Stimulated activated CD8-positive, alpha-beta memory T cell treated with anti-CD3 and anti-CD28 coated beads, Interleukin-7, amount 100 ng/mL, for 24 hours (primary cell): ENCODE results near the gene PCDH15.

ENCODE experiments used
- DNase-seq: peaks from one replicate; pipeline ENCODE4 v3.0.0-alpha.2; 2020; ENCODE audit warnings: low read depth

Gene PCDH15

DNA sequence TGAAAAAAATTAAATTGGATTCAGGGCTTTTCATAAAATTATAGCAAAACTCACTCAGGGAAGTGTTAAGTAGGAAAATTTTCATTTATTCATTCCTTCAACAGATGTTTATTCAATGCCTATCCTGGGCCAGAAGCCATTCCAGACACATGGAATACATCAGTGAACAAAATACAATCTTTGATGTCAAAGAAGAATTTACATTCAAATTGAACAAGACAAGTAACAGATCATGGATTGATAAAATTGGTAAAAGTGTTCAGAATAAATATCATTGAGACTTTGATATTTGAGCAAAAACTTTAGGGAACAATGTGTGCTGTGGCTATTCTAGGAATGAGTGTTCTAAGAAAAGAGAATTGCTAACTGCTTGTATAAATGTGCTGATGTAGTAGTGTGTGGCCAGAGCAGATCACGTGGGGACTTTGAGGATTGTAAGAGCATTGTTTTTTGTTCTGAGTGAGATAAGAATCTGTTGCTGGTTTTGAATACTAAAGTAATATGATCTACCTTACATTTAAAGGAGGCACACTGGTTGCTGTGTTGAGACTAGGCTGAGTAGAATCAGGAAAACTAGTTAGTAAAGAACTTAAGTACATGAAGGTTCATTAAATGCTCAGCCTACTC is 957.2 kb downstream of the PCDH15 start:
- DNase-seq, result no peak

- no peak for DNase-seq
Measured at GRCh38 chr10:53841483-53842145, 959.4 kb downstream of the PCDH15 start.

- DNase-seq, result no peak
Measured at GRCh38 chr10:53840653-53841052, 960.4 kb downstream of the PCDH15 start.

DNA sequence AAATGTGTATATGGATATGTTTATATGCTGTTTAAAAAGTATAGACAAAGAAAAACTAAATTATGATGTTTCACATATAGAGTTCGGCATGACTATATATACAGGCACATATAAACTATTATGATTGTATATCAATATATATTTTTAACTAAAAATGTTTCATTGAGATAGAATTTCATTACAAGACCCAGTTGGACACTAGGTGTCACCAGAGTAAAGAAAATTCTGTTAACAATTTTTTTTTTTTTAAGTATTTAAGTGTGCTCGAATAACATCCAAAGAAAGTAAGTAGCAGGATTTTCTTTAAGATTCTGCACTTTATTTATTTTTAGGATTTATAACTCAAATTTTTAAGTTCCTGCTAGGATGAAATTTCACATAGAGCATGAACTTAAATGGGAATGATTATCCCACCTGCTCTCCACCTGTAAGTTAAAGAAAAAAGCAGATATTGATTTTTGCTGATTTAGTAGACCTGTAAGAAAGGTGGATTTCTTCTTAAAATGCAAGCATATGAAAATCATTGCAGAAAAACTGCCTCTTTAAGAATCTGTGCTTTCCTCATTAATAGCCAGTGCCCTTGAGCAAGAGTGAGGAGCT is 961.5 kb downstream of the PCDH15 start:
- no peak for DNase-seq

- no peak for DNase-seq
Measured at GRCh38 chr10:53836638-53837037, 964.4 kb downstream of the PCDH15 start.

DNA sequence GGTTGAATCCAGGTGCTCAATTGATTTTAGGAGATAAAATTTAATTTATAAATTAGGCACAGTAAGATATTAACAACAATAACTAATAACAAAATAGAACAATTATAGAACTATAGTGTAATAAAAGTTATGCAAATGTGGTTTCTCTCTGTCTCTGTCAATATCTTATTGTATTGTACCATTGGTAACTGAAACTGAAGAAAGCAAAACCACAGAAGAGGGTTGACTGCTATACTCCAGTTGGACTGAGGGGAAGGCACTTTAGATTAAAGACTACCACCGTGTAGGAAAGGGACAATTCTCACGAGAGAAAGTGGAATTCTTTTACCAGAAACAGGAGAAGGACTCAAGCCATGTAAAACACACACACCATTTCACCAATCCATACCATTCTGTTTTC is 967.1 kb downstream of the PCDH15 start:
- DNase-seq, result no peak

- DNase-seq, result no peak
Measured at GRCh38 chr10:53827261-53827660, 973.8 kb downstream of the PCDH15 start.

DNA sequence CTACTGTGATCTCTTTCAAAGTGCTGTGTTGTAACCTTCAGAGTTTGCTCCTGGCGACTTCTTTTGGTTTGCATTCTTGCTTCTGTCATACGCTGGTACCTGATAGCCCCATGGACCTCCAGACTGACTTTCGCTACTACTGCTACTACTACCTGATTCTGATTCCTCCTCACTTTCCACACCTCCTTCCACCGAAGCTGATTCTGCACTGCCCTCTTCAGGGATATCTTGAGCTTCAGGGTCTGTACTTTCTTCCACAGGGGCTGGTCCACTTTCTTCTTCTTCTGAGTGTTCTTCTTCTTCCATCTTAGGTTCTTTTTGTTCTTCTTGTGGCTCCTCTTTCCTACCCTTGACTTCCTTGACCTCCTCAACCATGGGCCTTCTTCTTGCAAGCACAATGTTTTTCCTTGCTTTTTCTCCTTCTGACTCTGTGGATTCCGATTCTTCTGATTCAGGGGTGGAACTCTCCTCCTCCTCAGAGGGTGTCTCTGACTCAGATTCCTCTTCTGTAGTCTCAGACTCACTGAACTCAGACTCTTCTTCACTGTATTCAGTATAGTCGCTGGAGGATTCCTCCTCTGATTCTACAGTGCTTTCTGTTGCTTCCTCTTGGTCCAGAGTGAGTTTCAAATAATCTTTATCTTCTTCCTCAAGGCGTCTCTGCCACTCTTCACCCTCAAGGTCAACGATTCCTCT is 992.2 kb downstream of the PCDH15 start:
- no peak for DNase-seq

- DNase-seq, result no peak
Measured at GRCh38 chr10:53786236-53786900, 1014.7 kb downstream of the PCDH15 start.

DNA sequence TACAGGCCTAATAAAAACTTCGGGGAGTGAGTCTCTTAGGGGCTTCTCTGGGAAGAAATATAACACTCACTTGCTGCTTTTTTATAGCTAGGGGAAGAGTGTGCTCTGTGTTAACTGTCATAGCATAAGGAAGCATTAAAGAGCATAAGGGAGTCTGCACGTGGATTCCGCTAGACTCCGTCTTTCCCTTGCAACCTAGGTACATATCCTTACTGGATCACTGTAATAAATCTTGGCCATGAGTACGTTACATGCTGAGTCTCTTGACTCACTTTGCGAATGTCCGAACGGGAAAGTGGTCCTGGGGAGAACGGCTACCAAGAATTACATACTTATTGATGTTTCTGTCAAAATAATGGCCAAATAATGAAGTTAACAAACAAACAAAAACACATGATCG is 1029.3 kb downstream of the PCDH15 start:
- DNase-seq, result no peak

DNA sequence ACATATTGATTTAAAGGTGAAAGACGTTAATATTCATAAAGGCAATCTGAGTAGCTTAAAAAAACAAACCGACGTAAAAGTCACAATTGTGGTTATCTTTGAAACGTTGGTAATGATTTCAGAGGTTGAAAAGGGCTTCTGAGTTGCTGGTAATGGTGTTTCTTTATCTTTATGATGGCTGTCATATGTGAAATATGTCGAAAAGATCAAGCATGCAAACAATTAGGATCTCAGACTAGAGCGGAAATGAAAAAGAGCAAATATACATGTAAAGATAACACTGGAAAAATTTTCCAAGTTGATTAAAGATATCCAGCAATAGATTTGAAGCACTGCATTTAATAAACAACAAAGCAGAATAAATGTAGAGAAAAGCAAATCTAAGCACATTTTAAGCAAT is 1030.1 kb downstream of the PCDH15 start:
- DNase-seq, result no peak

DNA sequence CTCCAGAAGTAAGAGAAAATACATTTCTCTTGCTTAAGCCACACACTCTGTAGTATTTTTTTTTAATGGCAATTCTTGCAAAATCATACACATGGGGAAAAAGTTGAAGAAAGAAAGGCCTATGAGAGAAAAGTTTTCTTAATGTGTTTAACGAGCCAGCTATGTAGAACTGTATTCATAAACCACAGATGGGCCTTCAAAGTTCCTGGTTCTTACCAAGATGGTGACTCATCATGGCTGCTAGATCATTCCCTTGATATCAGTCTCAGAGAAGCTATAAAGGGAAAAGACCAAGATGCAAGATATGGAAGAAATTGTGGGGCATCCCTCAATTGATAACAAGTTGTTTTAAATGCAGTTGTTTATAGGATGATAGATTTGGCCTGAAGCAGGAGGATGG is 1035.7 kb downstream of the PCDH15 start:
- no peak for DNase-seq

DNA sequence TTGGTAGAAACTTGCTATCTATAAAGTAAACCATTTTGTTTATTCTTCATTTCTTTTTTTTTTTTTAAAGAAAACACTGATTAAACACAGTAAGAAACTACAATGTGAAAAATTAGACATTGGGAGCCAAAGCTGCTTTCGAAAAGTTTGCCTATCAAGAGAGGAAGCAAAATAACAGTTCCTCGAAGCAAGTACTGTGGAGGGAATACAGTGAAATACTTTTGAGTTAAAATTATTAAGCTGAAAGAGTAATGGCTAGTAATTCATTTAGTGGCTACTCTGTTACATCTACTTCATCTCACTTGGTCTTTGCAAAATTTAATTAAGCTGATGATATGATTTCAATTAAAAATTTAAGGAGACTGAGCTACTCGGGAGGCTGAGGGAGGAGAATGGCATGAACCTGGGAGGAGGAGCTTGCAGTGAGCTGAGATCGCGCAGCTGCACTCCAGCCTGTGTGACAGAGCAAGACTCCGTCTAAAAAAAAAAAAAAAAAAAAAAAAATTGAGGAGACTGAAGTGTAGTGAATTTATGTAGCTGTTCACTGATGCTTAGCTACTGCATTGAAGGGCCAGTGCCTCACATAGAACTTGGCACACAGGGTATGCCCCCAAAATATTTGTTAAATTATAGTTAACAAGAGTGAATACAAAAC is 1046.3 kb downstream of the PCDH15 start:
- no peak for DNase-seq
